Measurements from ENCODE around the gene RHOXF2B.
"Not testable (repeated sequence)": the region's sequence is repeated elsewhere in the genome, so short reads cannot be mapped to it uniquely, and the experiment has no call there.

The RHOXF2B gene

GRCh38 chrX:120077590-120077989 is at the start of gene RHOXF2B:
Gene RHOXF2B (minus strand): TSS chrX:120077690. CDS start chrX:120077552, 138 bp downstream.
- DNase-seq (ENCODE audit: low read depth) = not testable (repeated sequence)

DNA sequence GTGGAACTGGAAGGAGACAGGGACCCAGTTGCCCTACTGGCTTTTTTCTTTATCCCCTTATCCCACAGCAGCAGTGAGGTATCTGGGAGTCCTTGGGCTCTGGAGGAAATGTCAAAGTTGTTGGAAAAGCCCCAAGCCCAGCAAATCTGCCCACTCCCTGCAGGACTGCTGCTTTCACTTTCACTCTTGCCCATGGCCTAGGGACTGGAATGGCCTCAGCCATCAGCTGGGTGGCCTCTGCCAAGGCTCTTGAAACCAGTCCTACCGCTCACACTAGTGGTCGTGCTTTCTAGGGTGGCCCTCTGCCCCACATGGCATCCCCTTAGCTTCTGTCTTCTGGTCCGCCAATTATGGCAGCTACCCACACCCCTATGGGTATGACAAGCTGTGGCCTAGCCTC is 48.0 kb upstream of the RHOXF2B start:
- no peak overlapping the region for H3K4me3 ChIP-seq (ENCODE audit: low read depth, low read length)
- peak; percentile 4 for DNase-seq (ENCODE audit: low read depth)
- TF ChIP-seq, protein P1, sequence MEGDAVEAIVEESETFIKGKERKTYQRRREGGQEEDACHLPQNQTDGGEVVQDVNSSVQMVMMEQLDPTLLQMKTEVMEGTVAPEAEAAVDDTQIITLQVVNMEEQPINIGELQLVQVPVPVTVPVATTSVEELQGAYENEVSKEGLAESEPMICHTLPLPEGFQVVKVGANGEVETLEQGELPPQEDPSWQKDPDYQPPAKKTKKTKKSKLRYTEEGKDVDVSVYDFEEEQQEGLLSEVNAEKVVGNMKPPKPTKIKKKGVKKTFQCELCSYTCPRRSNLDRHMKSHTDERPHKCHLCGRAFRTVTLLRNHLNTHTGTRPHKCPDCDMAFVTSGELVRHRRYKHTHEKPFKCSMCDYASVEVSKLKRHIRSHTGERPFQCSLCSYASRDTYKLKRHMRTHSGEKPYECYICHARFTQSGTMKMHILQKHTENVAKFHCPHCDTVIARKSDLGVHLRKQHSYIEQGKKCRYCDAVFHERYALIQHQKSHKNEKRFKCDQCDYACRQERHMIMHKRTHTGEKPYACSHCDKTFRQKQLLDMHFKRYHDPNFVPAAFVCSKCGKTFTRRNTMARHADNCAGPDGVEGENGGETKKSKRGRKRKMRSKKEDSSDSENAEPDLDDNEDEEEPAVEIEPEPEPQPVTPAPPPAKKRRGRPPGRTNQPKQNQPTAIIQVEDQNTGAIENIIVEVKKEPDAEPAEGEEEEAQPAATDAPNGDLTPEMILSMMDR (conservative IDR thresholded peaks at IDR 0.05; ENCODE audit: low read depth, low read length) = no peak

More at GRCh38 chrX:120077590-120077989, at the start of gene RHOXF2B:
- not testable (repeated sequence) for H3K4me3 ChIP-seq (ENCODE audit: low read depth, low read length)

- peak; percentile 7 for DNase-seq (ENCODE audit: low read depth)
- TF ChIP-seq, protein P1 (conservative IDR thresholded peaks at IDR 0.05; ENCODE audit: low read depth, low read length) = no peak
- no peak overlapping the region for H3K4me3 ChIP-seq (ENCODE audit: low read depth, low read length)
Measured at GRCh38 chrX:120120223-120120622, 42.7 kb upstream of the RHOXF2B start.

GRCh38 chrX:120115438-120115963 is 38.0 kb upstream of the RHOXF2B start, which contains the start of gene RHOXF1:
Gene RHOXF1 (minus strand): TSS chrX:120115913. CDS start chrX:120115862, 51 bp downstream.
- H3K4me3 ChIP-seq (ENCODE audit: low read depth, low read length) = no peak within 1 kb of the TSS
- TF ChIP-seq, protein P1 (conservative IDR thresholded peaks at IDR 0.05; ENCODE audit: low read depth, low read length) = no peak
- DNase-seq (ENCODE audit: low read depth) = no peak

- peak; percentile 48 for DNase-seq (ENCODE audit: low read depth)
- H3K4me3 ChIP-seq (ENCODE audit: low read depth, low read length) = no peak overlapping the region
- TF ChIP-seq, protein P1 (conservative IDR thresholded peaks at IDR 0.05; ENCODE audit: low read depth, low read length) = no peak
Measured at GRCh38 chrX:120111611-120112010, 34.1 kb upstream of the RHOXF2B start.

DNA sequence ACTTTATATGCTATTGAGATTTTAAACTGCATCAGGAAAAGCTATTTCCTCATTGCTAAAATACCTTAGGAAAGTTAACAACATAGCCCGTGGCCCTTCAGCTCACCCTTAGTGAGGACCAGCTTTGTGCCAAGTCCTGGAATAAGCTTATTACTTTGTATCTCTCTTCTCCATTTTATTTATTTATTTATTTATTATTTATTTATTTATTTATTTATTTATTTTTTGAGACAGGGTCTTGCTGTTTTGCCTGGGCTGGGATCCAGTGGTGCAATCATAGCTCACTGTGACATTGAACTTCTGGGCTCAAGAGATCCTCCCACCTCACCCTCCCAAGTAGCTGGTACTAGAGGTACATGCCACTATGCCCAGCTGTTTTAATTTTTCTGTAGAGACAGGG is 31.9 kb upstream of the RHOXF2B start:
- no peak for DNase-seq (ENCODE audit: low read depth)
- TF ChIP-seq, protein P1 (conservative IDR thresholded peaks at IDR 0.05; ENCODE audit: low read depth, low read length) = no peak
- no peak overlapping the region for H3K4me3 ChIP-seq (ENCODE audit: low read depth, low read length)

- not testable (repeated sequence) for DNase-seq (ENCODE audit: low read depth); H3K4me3 ChIP-seq (ENCODE audit: low read depth, low read length)
Measured at GRCh38 chrX:120104707-120105106, 27.2 kb upstream of the RHOXF2B start.

DNA sequence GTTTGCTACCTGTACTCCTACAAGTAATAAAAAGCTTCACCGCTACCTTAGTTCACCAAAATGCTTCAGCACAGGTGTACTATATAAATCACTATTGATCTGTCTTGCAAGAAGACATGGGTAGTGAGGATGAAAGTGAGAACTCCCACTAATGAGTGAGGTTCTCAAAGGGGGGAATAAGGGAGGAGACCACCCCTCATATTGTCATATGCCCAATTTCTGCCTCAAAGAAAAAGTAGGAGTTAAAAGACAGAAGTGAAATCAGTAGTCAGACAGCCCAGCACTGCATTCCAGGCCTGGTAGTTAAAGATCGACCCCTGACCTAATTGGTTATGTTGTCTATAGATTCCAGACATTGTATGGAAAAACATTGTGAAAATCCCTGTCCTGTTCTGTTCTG is 23.6 kb upstream of the RHOXF2B start:
- H3K4me3 ChIP-seq (ENCODE audit: low read depth, low read length); DNase-seq (ENCODE audit: low read depth): not testable (repeated sequence)

DNA sequence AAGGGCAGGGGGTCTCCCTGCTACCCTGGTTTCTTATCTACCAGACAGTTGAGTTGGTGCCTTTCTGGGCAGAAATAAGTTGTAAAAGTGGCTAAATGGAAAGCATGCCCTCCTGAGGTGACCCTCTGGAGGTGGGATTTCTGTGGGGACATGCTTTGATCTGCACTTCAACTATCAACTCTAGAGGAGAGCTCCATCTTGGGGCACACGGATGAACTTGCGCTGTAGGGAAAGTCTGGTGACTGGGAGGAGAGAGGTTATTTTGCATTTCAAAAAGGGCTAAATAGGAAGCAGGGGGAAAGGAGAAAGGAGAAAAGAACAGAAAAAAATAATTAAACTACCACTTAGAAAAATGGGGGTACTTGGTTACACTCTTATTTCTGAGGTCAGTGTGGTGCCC is 12.7 kb upstream of the RHOXF2B start:
- no peak for DNase-seq (ENCODE audit: low read depth)
- no peak overlapping the region for H3K4me3 ChIP-seq (ENCODE audit: low read depth, low read length)
- TF ChIP-seq, protein P1 (conservative IDR thresholded peaks at IDR 0.05; ENCODE audit: low read depth, low read length) = no peak

Data from choroid plexus epithelial cell (primary cell).